ENCODE data around the gene ZDHHC20. TPM values are rescaled to one million over a fixed set of nuclear protein-coding genes. Genes with fewer than 3 reads are reported as not detected.
A peak's percentile ranks its signal among the peaks of the same experiment; 100 is the strongest.

ZDHHC20 gene
- total RNA-seq, 4 donors from 2014 or later = 20.7 to 161 (median 61.9) TPM

GRCh38 chr13:21326155-21327031, 132.7 kb downstream of the ZDHHC20 start:
- no peak overlapping the region for H3K27ac ChIP-seq

DNA sequence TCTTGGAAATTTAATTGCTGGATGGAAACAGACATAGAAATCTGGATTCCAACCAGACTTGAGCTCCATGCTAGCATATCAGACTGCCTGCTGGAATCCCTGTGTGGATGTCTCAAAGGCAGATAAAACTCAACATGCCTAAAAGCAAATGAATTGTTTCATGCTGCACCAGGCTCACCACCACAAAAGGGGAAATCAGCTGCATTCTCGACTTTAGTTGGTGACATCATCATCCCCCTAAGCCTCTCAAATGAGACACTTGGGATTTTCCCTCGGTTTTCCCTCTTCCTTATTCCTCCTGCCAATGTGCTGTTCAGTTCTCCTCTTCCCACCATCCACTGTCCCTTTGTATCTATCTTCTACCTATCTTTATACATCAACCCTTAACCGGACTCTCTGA, 134.3 kb downstream of the ZDHHC20 start:
- Histone ChIP-seq H3K27ac (no peak overlapping the region), H3K4me1 (no peaks in the 10 kb centered on the region), H3K36me3 (no peaks in the 10 kb centered on the region), H3K27me3 (no peaks in the 10 kb centered on the region), H3K4me3 (no peak overlapping the region), H3K9me3 (no peaks in the 10 kb centered on the region)
- intact Hi-C loops (cut with DNase I; ENCODE audit: low total_unique reads) = no loop called here
- DNase-seq = no peak
- no peak for TF ChIP-seq POLR2A (IDR thresholded peaks at IDR 0.05)
- no peak for TF ChIP-seq CTCF (IDR thresholded peaks at IDR 0.05)

More at GRCh38 chr13:21326155-21327031, 132.7 kb downstream of the ZDHHC20 start:
- Histone ChIP-seq H3K4me3 (peak overlapping the region; percentile 34 to 37), H3K9me3 (no peaks in the 10 kb centered on the region), H3K27me3 (no peaks in the 10 kb centered on the region), H3K36me3 (no peaks in the 10 kb centered on the region), H3K4me1 (no peaks in the 10 kb centered on the region)
- peak; percentile 19 to 24 for DNase-seq
- intact Hi-C loops (cut with DNase I; ENCODE audit: low total_unique reads) = no loop called here
- TF ChIP-seq POLR2A (IDR thresholded peaks at IDR 0.05) (no peak), CTCF (IDR thresholded peaks at IDR 0.05) (no peak)

DNA sequence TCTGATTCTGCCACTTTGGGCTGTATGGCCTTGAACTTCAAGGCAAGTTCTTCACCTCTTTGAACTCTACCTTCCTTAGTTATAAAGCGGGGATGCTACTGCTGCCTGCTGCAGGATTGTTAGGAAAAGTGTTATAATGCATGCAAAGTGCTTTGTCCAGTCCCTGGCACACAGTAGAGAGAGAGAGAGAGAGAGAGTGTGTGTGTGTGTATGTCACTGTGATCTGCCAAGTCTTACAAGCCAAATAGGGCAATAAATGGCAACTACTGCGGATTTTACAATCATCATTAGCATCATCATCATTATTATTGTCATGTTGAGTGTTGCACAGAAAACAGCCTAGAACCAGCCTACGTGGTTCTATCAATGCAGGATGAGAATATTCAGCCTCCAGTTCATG, 136.1 kb downstream of the ZDHHC20 start:
- Histone ChIP-seq H3K27ac (no peak overlapping the region), H3K36me3 (no peaks in the 10 kb centered on the region), H3K4me3 (no peak overlapping the region), H3K4me1 (no peaks in the 10 kb centered on the region), H3K27me3 (no peaks in the 10 kb centered on the region), H3K9me3 (no peaks in the 10 kb centered on the region)
- intact Hi-C loops (cut with DNase I; ENCODE audit: low total_unique reads) = no loop called here
- no peak for DNase-seq
- TF ChIP-seq CTCF (IDR thresholded peaks at IDR 0.05) = no peak
- no peak for TF ChIP-seq POLR2A (IDR thresholded peaks at IDR 0.05)

Small RNAs within 50 kb of the gene (small RNA-seq; reads per million reads assigned to genes)
- gene RNA5SP25 = not detected

Other genes with a start within 250 kb of the ZDHHC20 start
- 100 to 1,000 TPM in 1 of 4 donors, 10 to 100 TPM in 3; 19.4 to 141 (median 36.8) TPM for gene MICU2, start 144.9 kb upstream of the ZDHHC20 start, total RNA-seq
- gene FGF9, start 211.8 kb upstream of the ZDHHC20 start, total RNA-seq = 10 to 100 TPM in 1 of 4 donors, 1 to 10 TPM in 1, under 1 TPM in 2; 0.51 to 30.7 (median 0.83) TPM

Data from uterus (tissue), 4 donors.